H9 (cell line): ENCODE data around the gene GFY. TPM values are rescaled to one million over a fixed set of nuclear protein-coding genes. Genes with fewer than 3 reads are reported as not detected.
A peak's percentile ranks its signal among the peaks of the same experiment; 100 is the strongest.

Experiments
- DNase-seq: peaks from one replicate; pipeline ENCODE4 v3.0.0-alpha.2; 2017
- H2AFZ ChIP-seq: one replicate; pipeline ENCODE4 v1.6.1; 2013; ENCODE audit warnings: mild to moderate bottlenecking, low read length, control low read depth, moderate library complexity
- H2AK5ac ChIP-seq: 2 replicates; pipeline ENCODE4 v1.6.1; 2013; ENCODE audit warnings: low read length, control low read depth, mixed read lengths; ENCODE audit not compliant: insufficient read length
- H2BK120ac ChIP-seq: one replicate; pipeline ENCODE4 v1.6.1; 2013; ENCODE audit warnings: low read depth, mild to moderate bottlenecking, low read length, control low read depth, inconsistent platforms; ENCODE audit not compliant: poor library complexity, severe bottlenecking
- H2BK12ac ChIP-seq: 2 replicates; pipeline ENCODE4 v1.6.1; 2013; ENCODE audit warnings: low read length, control low read depth, mixed read lengths, low read depth; ENCODE audit not compliant: insufficient read length
- H2BK15ac ChIP-seq: 2 replicates; pipeline ENCODE4 v1.6.1; 2013; ENCODE audit warnings: low read depth, low read length, control low read depth
- H2BK20ac ChIP-seq: one replicate; pipeline ENCODE4 v1.6.1; 2013; ENCODE audit warnings: low read depth, mild to moderate bottlenecking, low read length, control low read depth, inconsistent platforms; ENCODE audit not compliant: poor library complexity, severe bottlenecking
- H2BK5ac ChIP-seq: 2 replicates; pipeline ENCODE4 v1.6.1; 2013; ENCODE audit warnings: low read length, control low read depth, mixed read lengths; ENCODE audit not compliant: insufficient read length
- H3K14ac ChIP-seq: 2 replicates; pipeline ENCODE4 v1.6.1; 2013; ENCODE audit warnings: low read length, control low read depth; ENCODE audit not compliant: insufficient read depth
- H3K18ac ChIP-seq: 2 replicates; pipeline ENCODE4 v1.6.1; 2013; ENCODE audit warnings: low read depth, mild to moderate bottlenecking, mixed read lengths, low read length, control low read depth; ENCODE audit not compliant: insufficient read length
- H3K23ac ChIP-seq: 2 replicates; pipeline ENCODE4 v1.6.1; 2013; ENCODE audit warnings: low read length, control low read depth, mixed read lengths, low read depth; ENCODE audit not compliant: insufficient read length
- H3K23me2 ChIP-seq: 2 replicates; pipeline ENCODE4 v1.6.1; 2013; ENCODE audit warnings: low read depth, mild to moderate bottlenecking, mixed read lengths, low read length, control low read depth; ENCODE audit not compliant: insufficient read length, poor library complexity, severe bottlenecking
- H3K27ac ChIP-seq: 2 replicates; pipeline ENCODE4 v1.5.1; 2013; ENCODE audit warnings: low read length, control low read depth, mixed read lengths, low read depth; ENCODE audit not compliant: insufficient read length
- H3K27me3 ChIP-seq: 2 replicates; pipeline ENCODE4 v1.6.1; 2013; ENCODE audit warnings: low read length, control low read depth, inconsistent platforms; ENCODE audit not compliant: insufficient read depth
- H3K4ac ChIP-seq: 2 replicates; pipeline ENCODE4 v1.6.1; 2013; ENCODE audit warnings: low read depth, mild to moderate bottlenecking, control low read depth, inconsistent platforms, low read length, moderate library complexity
- H3K4me1 ChIP-seq: 2 replicates; pipeline ENCODE4 v1.6.1; 2013; ENCODE audit warnings: low read length, control low read depth, inconsistent platforms; ENCODE audit not compliant: insufficient read depth
- H3K4me2 ChIP-seq: 2 replicates; pipeline ENCODE4 v1.6.1; 2013; ENCODE audit warnings: low read length, control low read depth, mixed read lengths; ENCODE audit not compliant: insufficient read length, insufficient read depth
- H3K56ac ChIP-seq: 2 replicates; pipeline ENCODE4 v1.6.1; 2013; ENCODE audit warnings: low read depth, mild to moderate bottlenecking, mixed read lengths, low read length, control low read depth; ENCODE audit not compliant: insufficient read length
- H3K79me1 ChIP-seq: 2 replicates; pipeline ENCODE4 v1.6.1; 2013; ENCODE audit warnings: low read depth, mild to moderate bottlenecking, moderate library complexity, low read length, control low read depth, inconsistent platforms; ENCODE audit not compliant: insufficient read depth, poor library complexity, severe bottlenecking
- H3K79me2 ChIP-seq: 2 replicates; pipeline ENCODE4 v1.6.1; 2013; ENCODE audit warnings: low read length, control low read depth, inconsistent platforms; ENCODE audit not compliant: insufficient read depth
- H3K9ac ChIP-seq: 2 replicates; pipeline ENCODE4 v1.6.1; 2013; ENCODE audit warnings: low read length, control low read depth, mixed read lengths; ENCODE audit not compliant: insufficient read length; ENCODE audit errors: extremely low read depth
- H3K9me3 ChIP-seq: one replicate; pipeline ENCODE4 v1.6.1; 2013; ENCODE audit warnings: low read depth, low read length, inconsistent platforms; ENCODE audit not compliant: control insufficient read depth
- H3T11ph ChIP-seq: one replicate; pipeline ENCODE4 v1.6.1; 2013; ENCODE audit warnings: mild to moderate bottlenecking, low read length, control low read depth, inconsistent platforms
- H4K20me1 ChIP-seq: one replicate; pipeline ENCODE4 v1.6.1; 2013; ENCODE audit not compliant: control insufficient read depth, insufficient read length, insufficient read depth
- H4K5ac ChIP-seq: 2 replicates; pipeline ENCODE4 v1.6.1; 2013; ENCODE audit warnings: low read depth, mild to moderate bottlenecking, mixed read lengths, low read length, control low read depth; ENCODE audit not compliant: insufficient read length
- H4K8ac ChIP-seq: replicated peaks from 2 replicates; pipeline ENCODE4 v1.6.1; 2013; ENCODE audit warnings: low read length, control low read depth, mixed read lengths, low read depth; ENCODE audit not compliant: insufficient read length
- H4K91ac ChIP-seq: 2 replicates; pipeline ENCODE4 v1.6.1; 2013; ENCODE audit warnings: low read depth, mild to moderate bottlenecking, moderate library complexity, mixed read lengths, low read length, control low read depth; ENCODE audit not compliant: insufficient read length
- H3K27ac Mint-ChIP-seq, 3 experiments: 2 replicates in 2 of 3; 3 replicates in 1 of 3; pipeline ENCODE4 v1.8.0; 2020 to 2021; ENCODE audit warnings: mixed read lengths in 3 of 3, mild to moderate bottlenecking in 1 of 3, moderate library complexity in 1 of 3
- H3K27me3 Mint-ChIP-seq: 2 replicates; pipeline ENCODE4 v1.8.0; 2021; ENCODE audit warnings: low read depth, mild to moderate bottlenecking, moderate library complexity, mixed read lengths
- H3K36me3 Mint-ChIP-seq, 3 experiments: 2 replicates in 2 of 3; 3 replicates in 1 of 3; pipeline ENCODE4 v1.8.0; 2020 to 2021; ENCODE audit warnings: low read depth in 3 of 3, mixed read lengths in 3 of 3; ENCODE audit not compliant: insufficient read depth in 1 of 3
- H3K4me1 Mint-ChIP-seq, 2 experiments: 2 replicates each; pipeline ENCODE4 v1.8.0; 2020; ENCODE audit warnings: mixed read lengths in 2 of 2
- H3K4me3 Mint-ChIP-seq, 2 experiments: 2 replicates in 1 of 2; 3 replicates in 1 of 2; pipeline ENCODE4 v1.8.0; 2020 to 2021; ENCODE audit warnings: mild to moderate bottlenecking in 2 of 2, mixed read lengths in 2 of 2, moderate library complexity in 1 of 2
- H3K9me3 Mint-ChIP-seq, 2 experiments: 2 replicates in 1 of 2; 3 replicates in 1 of 2; pipeline ENCODE4 v1.8.0; 2020; ENCODE audit warnings: mild to moderate bottlenecking in 2 of 2, mixed read lengths in 2 of 2, moderate library complexity in 1 of 2
- WGBS: extraction: QIAGEN DNeasy Blood & Tissue Kit; methylation state at CpG from one replicate; pipeline ENCODE4 v1.1.7; 2013; ENCODE audit warnings: missing lambda C conversion rate, low lambda C conversion rate, mixed read lengths; ENCODE audit not compliant: insufficient read length; ENCODE audit errors: extremely low coverage; 5-methylcytosine and 5-hydroxymethylcytosine counted together
- long read RNA-seq: library from polyadenylated mRNA; unstranded; transcript quantifications from one replicate; pipeline ENCODE4 v2.0.0, GENCODE V29; 2020
- total RNA-seq: library from RNA; stranded (reverse); gene quantifications from 2 replicates; pipeline ENCODE4 v1.2.1, GENCODE V29; 2021
- TF ChIP-seq, protein P1 (sequence below): fragments of 200-600 bp; sonication (generic); conservative IDR thresholded peaks from 3 replicates; pipeline ENCODE4 v1.8.0; 2021; ENCODE audit warnings: antibody characterized with exemption, mild to moderate bottlenecking

The GFY gene, protein sequence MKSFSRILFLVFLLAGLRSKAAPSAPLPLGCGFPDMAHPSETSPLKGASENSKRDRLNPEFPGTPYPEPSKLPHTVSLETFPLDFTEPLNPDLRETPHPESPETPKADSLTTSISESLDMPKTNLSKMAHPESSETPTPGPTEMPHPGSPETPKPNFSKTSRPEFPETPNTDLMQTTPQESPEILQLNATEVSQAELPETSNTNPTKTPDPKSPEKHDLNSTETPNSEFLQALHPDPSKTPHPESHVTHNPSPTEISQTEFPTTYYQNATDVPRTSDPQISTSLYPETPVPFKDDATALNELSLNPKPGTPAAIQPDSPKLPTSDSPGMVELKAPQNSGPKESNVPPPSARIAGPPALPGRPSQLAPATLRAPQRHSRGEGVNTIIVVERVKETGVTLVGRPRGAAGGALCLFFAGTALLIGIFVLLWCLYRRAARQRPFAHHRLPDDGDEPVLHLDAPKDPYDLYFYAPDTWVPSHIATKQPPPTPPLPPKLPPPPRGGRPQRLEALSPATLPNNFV
- 1.1 and 1.3 TPM in 2 replicates for total RNA-seq
- long read RNA-seq, result 0 reads

DNA sequence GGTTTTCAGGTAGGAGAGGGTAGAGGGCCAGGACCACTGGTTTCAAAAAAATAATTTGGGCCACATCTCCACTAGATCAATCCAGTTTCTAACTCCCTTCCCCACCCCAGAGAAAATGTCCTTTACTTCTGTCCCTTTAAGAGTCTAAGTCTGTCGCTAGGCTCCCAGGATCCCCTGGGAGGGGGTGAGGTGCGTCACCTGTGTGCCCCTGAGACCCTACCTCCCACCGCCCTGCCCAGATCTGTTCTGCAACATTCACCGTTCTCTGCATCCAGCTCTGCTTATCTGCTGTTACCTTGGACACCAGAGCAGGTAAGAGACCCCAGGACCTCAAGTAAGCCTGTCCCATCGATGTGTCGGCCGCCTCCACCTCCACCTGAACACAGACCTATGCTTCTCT, at the start of gene GFY:
TSS of gene GFY (plus strand) at position 211 of the 400 bp plus-strand sequence. CDS start 1,043 bp downstream, outside the sequence.
- H2BK120ac ChIP-seq, result no peak within 1 kb of the TSS
- peaks cover 32% of the 10 kb centered on the region; the same call in 1 of the 2 replicates for H3K27me3 ChIP-seq
- Mint-ChIP-seq H3K27ac (no peak within 1 kb of the TSS; a peak in 1 of 7 replicates), H3K9me3 (peaks cover 0 to 9% of the 10 kb centered on the region in 2 experiments; a peak in 2 of 5 replicates), H3K36me3 (no peaks in the 10 kb centered on the region; a peak in 2 of 7 replicates), H3K4me1 (peaks cover 60 to 77% of the 10 kb centered on the region in 2 experiments), H3K27me3 (peaks cover 83% of the 10 kb centered on the region), H3K4me3 (peak within 1 kb of the TSS; percentile 54 to 75)
- H2AFZ ChIP-seq, result no peak within 1 kb of the TSS
- H3K4me1 ChIP-seq, result peaks cover 2% of the 10 kb centered on the region
- H2AK5ac ChIP-seq, result no peak within 1 kb of the TSS
- H3K9me3 ChIP-seq, result no peaks in the 10 kb centered on the region
- no peak within 1 kb of the TSS for H3K18ac ChIP-seq
- no CpG with 5 or more reads among the region's 7 CpGs for WGBS
- H3K23me2 ChIP-seq, result peaks cover 22% of the 10 kb centered on the region
- H3T11ph ChIP-seq, result no peak within 1 kb of the TSS
- H4K5ac ChIP-seq, result no peak within 1 kb of the TSS
- no peak within 1 kb of the TSS for H2BK12ac ChIP-seq
- H2BK20ac ChIP-seq, result no peak within 1 kb of the TSS
- H4K91ac ChIP-seq, result no peak within 1 kb of the TSS
- no peaks in the 10 kb centered on the region for H3K79me2 ChIP-seq
- no peaks in the 10 kb centered on the region for H3K79me1 ChIP-seq
- H3K9ac ChIP-seq, result no peak within 1 kb of the TSS
- H3K14ac ChIP-seq, result no peak within 1 kb of the TSS
- no peak within 1 kb of the TSS for H3K27ac ChIP-seq
- no peak within 1 kb of the TSS for H3K4ac ChIP-seq
- no peak within 1 kb of the TSS for H2BK15ac ChIP-seq
- H3K56ac ChIP-seq, result no peak within 1 kb of the TSS
- H2BK5ac ChIP-seq, result no peak within 1 kb of the TSS
- peak within 1 kb of the TSS; percentile 7 for H3K4me2 ChIP-seq
- TF ChIP-seq, protein P1, sequence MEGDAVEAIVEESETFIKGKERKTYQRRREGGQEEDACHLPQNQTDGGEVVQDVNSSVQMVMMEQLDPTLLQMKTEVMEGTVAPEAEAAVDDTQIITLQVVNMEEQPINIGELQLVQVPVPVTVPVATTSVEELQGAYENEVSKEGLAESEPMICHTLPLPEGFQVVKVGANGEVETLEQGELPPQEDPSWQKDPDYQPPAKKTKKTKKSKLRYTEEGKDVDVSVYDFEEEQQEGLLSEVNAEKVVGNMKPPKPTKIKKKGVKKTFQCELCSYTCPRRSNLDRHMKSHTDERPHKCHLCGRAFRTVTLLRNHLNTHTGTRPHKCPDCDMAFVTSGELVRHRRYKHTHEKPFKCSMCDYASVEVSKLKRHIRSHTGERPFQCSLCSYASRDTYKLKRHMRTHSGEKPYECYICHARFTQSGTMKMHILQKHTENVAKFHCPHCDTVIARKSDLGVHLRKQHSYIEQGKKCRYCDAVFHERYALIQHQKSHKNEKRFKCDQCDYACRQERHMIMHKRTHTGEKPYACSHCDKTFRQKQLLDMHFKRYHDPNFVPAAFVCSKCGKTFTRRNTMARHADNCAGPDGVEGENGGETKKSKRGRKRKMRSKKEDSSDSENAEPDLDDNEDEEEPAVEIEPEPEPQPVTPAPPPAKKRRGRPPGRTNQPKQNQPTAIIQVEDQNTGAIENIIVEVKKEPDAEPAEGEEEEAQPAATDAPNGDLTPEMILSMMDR, result no peak
- no peak within 1 kb of the TSS for H3K23ac ChIP-seq
- no peak within 1 kb of the TSS for H4K8ac ChIP-seq
- no peaks in the 10 kb centered on the region for H4K20me1 ChIP-seq
- DNase-seq, result no peak
